GM12878 (cell line): Measurements from ENCODE around the gene PRR35.

ENCODE experiments used
- CBX5 ChIP-seq: sonication (generic); IDR thresholded peaks from 2 replicates; pipeline ENCODE4 v1.6.1; 2016; ENCODE audit warnings: low read depth, moderate library complexity, mild to moderate bottlenecking, inconsistent platforms
- HDAC2 ChIP-seq: fragments of 200-600 bp; sonication (generic); IDR thresholded peaks from 2 replicates; pipeline ENCODE4 v1.6.1; 2017
- SIX5 ChIP-seq: IDR thresholded peaks from 2 replicates; pipeline ENCODE4 v1.6.1; 2011; ENCODE audit warnings: mild to moderate bottlenecking, low read depth, low read length, moderate library complexity; ENCODE audit not compliant: severe bottlenecking
- TF ChIP-seq, protein P1 (sequence below): IDR thresholded peaks from 2 replicates; pipeline ENCODE4 v1.6.1; 2011; ENCODE audit warnings: low read depth, low read length, improper control_type of control experiment, borderline replicate concordance

DNA sequence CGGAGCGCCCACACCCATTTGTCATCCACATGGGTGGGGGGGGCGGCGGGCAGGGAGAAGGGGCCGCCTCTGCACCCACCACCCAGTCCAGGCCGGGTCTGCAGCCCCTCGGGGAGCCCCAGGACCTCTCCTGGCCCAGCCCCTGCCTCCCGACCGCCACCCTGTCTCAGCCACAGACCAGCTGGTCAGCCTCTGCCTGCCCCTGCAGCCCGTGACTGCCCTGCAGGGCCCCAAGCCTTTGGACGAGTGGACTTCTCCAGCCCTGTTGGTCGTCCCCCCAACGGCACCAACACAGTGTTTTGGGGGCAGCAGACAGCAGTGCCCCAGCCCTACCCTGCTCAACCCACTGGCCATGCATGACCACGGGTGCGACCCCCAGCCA lies 1.2 kb downstream of the PRR35 start:
- TF ChIP-seq SIX5 = no peak
- no peak for TF ChIP-seq HDAC2
- TF ChIP-seq, protein P1, sequence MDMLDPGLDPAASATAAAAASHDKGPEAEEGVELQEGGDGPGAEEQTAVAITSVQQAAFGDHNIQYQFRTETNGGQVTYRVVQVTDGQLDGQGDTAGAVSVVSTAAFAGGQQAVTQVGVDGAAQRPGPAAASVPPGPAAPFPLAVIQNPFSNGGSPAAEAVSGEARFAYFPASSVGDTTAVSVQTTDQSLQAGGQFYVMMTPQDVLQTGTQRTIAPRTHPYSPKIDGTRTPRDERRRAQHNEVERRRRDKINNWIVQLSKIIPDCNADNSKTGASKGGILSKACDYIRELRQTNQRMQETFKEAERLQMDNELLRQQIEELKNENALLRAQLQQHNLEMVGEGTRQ = no peak
- TF ChIP-seq CBX5 = no peak
